Endothelial cell (in vitro differentiated cells): ENCODE results near the gene CRYBB1. TPM values are rescaled to one million over a fixed set of nuclear protein-coding genes. Genes with fewer than 3 reads are reported as not detected.

Source experiments
- DNase-seq: peaks from one replicate; pipeline ENCODE4 v3.0.0; 2021; ENCODE audit warnings: low spot score
- H3K27ac Mint-ChIP-seq: one replicate; pipeline ENCODE4 v1.8.0; 2021; ENCODE audit warnings: mixed read lengths, inconsistent platforms; ENCODE audit not compliant: unreplicated experiment
- H3K27me3 Mint-ChIP-seq: one replicate; pipeline ENCODE4 v1.8.0; 2021; ENCODE audit warnings: mild to moderate bottlenecking, moderate library complexity, mixed read lengths, inconsistent platforms; ENCODE audit not compliant: unreplicated experiment
- H3K36me3 Mint-ChIP-seq: one replicate; pipeline ENCODE4 v1.8.0; 2021; ENCODE audit warnings: mild to moderate bottlenecking, low read depth, mixed read lengths, inconsistent platforms; ENCODE audit not compliant: unreplicated experiment
- H3K4me1 Mint-ChIP-seq: one replicate; pipeline ENCODE4 v1.8.0; 2021; ENCODE audit warnings: mild to moderate bottlenecking, mixed read lengths, inconsistent platforms; ENCODE audit not compliant: unreplicated experiment
- H3K4me3 Mint-ChIP-seq: one replicate; pipeline ENCODE4 v1.8.0; 2021; ENCODE audit warnings: mild to moderate bottlenecking, mixed read lengths, inconsistent platforms; ENCODE audit not compliant: unreplicated experiment
- H3K9me3 Mint-ChIP-seq: one replicate; pipeline ENCODE4 v1.8.0; 2021; ENCODE audit warnings: mixed read lengths, inconsistent platforms; ENCODE audit not compliant: unreplicated experiment
- total RNA-seq: library from RNA; stranded (reverse); fragmentation: NEBNext Ultra II Directional; extraction: Animal tissue kit (Norgen Biotek cat#: 25700); gene quantifications from one replicate; pipeline ENCODE4 v1.2.1, GENCODE V29; 2021; ENCODE audit not compliant: unreplicated experiment
- TF ChIP-seq, protein P1 (sequence below): fragments of 200-600 bp; sonication (generic); IDR thresholded peaks from one replicate; pipeline ENCODE4 v1.5.0; 2021; ENCODE audit warnings: antibody characterized with exemption; ENCODE audit not compliant: unreplicated experiment

The CRYBB1 gene
- total RNA-seq, 1 donor from 2014 or later, result 9.5 TPM

DNA sequence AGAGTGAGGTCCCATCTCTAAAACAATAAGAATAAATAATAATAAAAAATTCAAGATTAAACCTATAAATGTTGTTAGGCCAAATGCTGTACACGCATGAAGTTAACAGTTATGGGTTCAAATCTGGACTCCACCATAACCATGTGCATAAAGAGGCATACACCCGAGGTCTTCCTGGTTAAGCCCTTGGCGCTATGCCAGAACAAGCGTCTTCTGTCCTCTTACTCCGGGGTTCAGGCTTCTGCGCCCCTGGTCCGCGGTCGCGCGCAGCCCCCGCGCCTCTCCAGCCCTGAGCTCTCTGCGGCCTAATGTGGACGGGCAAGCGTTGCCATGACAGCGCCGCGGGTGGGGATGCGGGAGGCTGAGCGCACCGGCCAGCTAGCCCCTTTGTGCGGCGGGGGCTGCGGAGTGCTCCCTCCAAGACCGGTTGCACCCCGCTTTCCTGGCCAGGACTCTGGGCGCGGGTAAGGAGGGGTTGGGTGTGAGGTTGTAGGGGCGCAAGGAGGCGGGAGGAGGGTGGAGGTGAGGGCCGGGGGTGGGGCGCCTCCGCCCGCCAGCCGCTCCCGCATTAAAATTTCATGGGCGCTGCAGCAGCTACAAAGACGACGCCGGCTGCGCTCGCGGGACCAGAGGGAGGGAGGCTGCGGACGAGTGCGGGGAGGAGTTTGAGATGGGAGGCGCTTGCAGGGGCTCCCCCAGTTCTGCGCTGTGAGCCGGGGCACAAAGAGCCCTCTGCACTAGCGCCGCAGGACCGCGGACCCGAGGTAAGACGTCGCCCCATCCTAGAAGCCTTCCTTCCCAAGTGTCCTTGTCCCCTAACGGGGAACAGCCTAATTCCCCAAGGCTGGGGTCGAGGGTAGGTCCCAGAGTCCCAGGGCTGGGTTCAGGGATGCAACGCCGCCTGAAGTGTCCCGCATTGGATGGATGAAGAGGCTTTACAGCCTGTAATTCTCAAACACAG is 39.3 kb upstream of the CRYBB1 start, which contains the start of gene MIAT:
TSS of gene MIAT (plus strand) at position 698 of the 961 bp plus-strand sequence.
- H3K27ac Mint-ChIP-seq, result no peak within 1 kb of the TSS
- no peaks in the 10 kb centered on the region for H3K36me3 Mint-ChIP-seq
- peak within 1 kb of the TSS; percentile 78 for H3K4me3 Mint-ChIP-seq
- no peaks in the 10 kb centered on the region for H3K9me3 Mint-ChIP-seq
- TF ChIP-seq, protein P1, sequence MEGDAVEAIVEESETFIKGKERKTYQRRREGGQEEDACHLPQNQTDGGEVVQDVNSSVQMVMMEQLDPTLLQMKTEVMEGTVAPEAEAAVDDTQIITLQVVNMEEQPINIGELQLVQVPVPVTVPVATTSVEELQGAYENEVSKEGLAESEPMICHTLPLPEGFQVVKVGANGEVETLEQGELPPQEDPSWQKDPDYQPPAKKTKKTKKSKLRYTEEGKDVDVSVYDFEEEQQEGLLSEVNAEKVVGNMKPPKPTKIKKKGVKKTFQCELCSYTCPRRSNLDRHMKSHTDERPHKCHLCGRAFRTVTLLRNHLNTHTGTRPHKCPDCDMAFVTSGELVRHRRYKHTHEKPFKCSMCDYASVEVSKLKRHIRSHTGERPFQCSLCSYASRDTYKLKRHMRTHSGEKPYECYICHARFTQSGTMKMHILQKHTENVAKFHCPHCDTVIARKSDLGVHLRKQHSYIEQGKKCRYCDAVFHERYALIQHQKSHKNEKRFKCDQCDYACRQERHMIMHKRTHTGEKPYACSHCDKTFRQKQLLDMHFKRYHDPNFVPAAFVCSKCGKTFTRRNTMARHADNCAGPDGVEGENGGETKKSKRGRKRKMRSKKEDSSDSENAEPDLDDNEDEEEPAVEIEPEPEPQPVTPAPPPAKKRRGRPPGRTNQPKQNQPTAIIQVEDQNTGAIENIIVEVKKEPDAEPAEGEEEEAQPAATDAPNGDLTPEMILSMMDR, result no peak
- H3K4me1 Mint-ChIP-seq, result peaks cover 2% of the 10 kb centered on the region
- no peaks in the 10 kb centered on the region for H3K27me3 Mint-ChIP-seq
- DNase-seq, result peak; percentile 39

DNA sequence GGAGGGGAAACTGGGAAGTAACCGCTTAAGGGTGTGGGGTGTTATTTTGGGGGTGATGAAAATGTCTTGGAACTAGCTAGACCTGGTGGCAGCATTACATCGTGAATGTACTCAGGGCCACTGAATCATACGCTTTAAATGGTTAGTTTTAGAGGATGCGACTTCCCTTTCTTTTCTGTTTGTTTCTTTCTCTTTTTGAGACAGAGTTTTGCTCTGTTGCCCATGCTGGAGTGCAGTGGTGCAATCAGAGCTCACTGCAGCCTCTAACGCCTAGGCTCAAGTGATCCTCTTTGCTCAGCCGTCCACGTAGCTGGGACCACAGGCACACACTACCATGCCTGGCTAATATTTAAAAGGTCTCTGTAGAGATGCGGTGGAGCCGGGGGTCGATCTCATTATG is 34.0 kb upstream of the CRYBB1 start:
- Mint-ChIP-seq H3K9me3 (no peaks in the 10 kb centered on the region), H3K4me1 (peaks cover 13% of the 10 kb centered on the region), H3K27me3 (peaks cover 6% of the 10 kb centered on the region), H3K27ac (no peak overlapping the region), H3K36me3 (no peaks in the 10 kb centered on the region), H3K4me3 (no peak overlapping the region)
- TF ChIP-seq, protein P1, result no peak
- DNase-seq, result no peak

DNA sequence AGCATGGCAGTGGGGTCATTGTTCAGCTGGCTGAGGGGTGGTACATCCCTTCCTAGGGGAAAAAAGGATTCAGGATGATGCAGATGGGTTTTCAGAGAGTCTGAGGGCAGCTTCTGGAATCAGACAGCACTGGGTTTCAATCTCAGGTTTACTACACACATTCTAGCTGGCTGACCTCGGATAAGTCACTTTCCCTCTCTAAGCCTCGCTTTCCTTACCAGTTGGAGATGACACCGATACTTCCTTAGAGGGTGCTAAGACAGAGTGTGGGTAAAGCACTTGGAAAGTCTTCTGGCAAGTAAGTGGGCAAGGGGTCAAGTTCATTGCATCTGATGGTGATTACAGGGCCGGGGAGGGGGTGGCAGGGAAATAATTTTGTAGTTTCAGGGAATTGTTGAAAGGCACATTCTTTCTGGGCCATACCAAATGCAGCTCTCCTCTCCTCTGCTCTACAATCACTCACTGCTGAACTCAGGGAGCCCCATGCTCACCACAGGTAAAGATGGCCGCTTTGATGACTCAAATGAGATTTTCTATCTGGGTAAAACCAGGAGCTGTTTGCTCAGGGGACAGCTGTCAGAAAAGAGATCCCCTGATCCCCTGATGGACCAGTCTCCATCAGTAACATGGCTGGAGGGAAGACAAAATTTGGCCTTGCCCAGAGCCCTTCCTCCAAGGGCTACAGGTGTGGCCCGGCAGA is 33.0 kb upstream of the CRYBB1 start:
- peaks cover 6% of the 10 kb centered on the region for H3K27me3 Mint-ChIP-seq
- TF ChIP-seq, protein P1, result no peak
- H3K9me3 Mint-ChIP-seq, result no peaks in the 10 kb centered on the region
- no peak overlapping the region for H3K27ac Mint-ChIP-seq
- no peak for DNase-seq
- peaks cover 20% of the 10 kb centered on the region for H3K4me1 Mint-ChIP-seq
- H3K36me3 Mint-ChIP-seq, result no peaks in the 10 kb centered on the region
- no peak overlapping the region for H3K4me3 Mint-ChIP-seq

DNA sequence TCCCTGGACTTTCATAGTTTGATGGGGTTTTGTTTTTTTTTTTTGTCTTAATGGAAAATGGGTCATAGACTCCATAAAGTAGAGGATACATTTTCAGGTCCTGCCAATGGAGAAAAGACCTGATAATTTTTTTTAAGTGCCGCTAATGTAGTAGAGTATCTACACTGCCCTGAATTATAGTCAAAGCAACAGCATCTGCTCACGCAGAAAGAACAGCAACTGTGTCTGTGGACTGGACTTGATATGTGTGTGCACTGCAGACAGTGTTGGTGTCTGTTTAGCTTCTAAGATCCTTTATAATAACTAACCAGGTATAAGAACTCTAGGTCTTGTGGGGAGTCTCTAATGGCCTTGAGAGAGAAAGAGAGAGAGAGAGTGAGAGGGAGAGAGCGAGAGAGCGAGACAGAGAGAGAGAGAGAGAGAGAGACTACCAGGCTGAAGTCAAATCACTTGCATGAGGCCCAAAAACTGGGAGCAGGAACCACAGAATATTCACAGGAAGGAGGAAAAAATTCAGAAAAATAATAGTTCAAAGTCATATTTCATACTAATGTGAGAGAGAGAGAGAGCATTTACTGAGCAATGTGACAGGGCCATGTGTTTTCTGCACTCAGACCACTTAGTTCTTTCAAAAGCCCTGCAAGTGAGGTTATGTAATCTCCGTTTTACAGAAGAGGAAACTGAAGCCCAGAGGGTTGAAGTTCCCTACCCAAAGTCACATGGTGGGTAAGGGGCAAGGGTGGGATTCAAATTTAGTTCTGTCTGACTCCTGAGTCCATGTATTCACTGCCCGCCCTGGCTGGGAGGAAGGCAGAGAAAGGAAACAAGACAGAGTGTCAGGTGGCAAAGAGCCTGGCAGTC is 30.9 kb upstream of the CRYBB1 start:
- Mint-ChIP-seq H3K4me1 (peaks cover 31% of the 10 kb centered on the region), H3K27ac (no peak overlapping the region), H3K27me3 (peaks cover 6% of the 10 kb centered on the region), H3K9me3 (no peaks in the 10 kb centered on the region), H3K36me3 (peaks cover 4% of the 10 kb centered on the region), H3K4me3 (no peak overlapping the region)
- no peak for DNase-seq
- TF ChIP-seq, protein P1, result no peak
